ENCODE data around the gene MORN1.

Gene MORN1

DNA sequence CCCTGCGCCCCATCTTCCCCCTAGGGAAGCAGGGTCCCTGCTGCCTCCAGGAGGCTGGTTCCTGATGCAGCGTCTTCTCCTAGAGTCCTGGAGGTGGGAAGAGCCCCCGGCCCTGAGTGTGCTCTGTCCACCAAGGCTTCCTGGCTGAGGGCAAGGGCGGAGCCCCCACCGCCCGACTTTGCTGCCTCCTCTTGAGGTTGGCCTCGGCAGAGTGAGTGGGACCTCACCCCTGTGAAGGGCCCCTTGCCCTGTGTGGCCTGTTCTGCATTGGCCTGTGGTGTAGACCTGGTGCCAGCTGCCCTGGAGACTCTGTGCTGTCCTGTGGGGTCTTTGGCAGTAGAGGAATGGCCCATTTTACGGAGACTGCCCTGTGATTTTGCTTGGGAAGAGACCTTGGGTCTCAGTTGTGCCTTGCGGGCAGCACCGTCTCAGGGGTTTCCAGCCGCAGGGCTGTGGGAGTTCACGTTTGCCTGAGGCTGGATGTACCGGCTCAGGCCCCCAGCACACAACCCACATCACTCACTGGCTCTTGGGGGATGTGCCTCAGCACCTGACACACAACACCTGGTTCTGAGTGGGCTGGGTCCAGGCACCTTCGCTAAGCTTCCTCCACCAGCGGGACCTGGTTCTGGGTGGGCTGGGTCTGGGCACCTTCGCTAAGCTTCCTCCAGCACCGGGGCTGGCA, 89.6 kb downstream of the MORN1 start:
- no peak for DNase-seq (ENCODE audit: low read depth)
- TF ChIP-seq, protein P1, sequence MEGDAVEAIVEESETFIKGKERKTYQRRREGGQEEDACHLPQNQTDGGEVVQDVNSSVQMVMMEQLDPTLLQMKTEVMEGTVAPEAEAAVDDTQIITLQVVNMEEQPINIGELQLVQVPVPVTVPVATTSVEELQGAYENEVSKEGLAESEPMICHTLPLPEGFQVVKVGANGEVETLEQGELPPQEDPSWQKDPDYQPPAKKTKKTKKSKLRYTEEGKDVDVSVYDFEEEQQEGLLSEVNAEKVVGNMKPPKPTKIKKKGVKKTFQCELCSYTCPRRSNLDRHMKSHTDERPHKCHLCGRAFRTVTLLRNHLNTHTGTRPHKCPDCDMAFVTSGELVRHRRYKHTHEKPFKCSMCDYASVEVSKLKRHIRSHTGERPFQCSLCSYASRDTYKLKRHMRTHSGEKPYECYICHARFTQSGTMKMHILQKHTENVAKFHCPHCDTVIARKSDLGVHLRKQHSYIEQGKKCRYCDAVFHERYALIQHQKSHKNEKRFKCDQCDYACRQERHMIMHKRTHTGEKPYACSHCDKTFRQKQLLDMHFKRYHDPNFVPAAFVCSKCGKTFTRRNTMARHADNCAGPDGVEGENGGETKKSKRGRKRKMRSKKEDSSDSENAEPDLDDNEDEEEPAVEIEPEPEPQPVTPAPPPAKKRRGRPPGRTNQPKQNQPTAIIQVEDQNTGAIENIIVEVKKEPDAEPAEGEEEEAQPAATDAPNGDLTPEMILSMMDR (conservative IDR thresholded peaks at IDR 0.05; ENCODE audit: low read depth, low read length) = no peak
- no peak overlapping the region for H3K4me3 ChIP-seq (ENCODE audit: low read length)

- no peak for DNase-seq (ENCODE audit: low read depth)
- no peak overlapping the region for H3K4me3 ChIP-seq (ENCODE audit: low read length)
- TF ChIP-seq, protein P1 (conservative IDR thresholded peaks at IDR 0.05; ENCODE audit: low read depth, low read length) = no peak
These were observed 90.3 kb downstream of the MORN1 start for GRCh38 chr1:2300851-2301606.

- TF ChIP-seq, protein P1 (conservative IDR thresholded peaks at IDR 0.05; ENCODE audit: low read depth, low read length) = no peak
- DNase-seq (ENCODE audit: low read depth) = no peak
- H3K4me3 ChIP-seq (ENCODE audit: low read length) = no peak overlapping the region
These were observed 91.2 kb downstream of the MORN1 start for GRCh38 chr1:2300004-2300771.

DNA sequence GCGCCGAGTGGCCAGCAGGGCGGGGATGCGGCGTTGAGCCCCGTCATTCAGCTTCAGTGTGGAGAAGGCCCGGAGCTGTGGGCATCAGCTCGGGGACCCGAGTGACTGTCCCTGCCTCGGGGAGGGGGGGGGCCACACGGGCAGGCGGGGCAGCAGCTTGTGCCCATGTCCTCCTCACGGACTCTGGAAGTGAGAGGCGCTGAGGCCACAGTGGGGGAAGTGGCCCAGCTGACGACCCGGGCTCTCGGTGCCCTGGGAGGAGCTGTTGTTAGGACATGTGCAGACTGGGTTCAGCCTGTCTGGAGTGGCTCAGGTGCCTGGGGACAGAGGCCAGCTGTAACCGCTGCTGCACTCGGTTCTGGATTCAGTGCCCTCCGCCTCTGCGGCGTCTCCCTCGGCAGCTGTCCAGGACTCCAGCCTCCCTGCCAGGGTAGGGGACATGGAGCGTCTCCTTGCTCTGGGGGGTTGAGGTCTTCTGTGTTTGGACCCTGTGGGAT, 92.2 kb downstream of the MORN1 start:
- TF ChIP-seq, protein P1 (conservative IDR thresholded peaks at IDR 0.05; ENCODE audit: low read depth, low read length) = no peak
- H3K4me3 ChIP-seq (ENCODE audit: low read length) = no peak overlapping the region
- DNase-seq (ENCODE audit: low read depth) = no peak

DNA sequence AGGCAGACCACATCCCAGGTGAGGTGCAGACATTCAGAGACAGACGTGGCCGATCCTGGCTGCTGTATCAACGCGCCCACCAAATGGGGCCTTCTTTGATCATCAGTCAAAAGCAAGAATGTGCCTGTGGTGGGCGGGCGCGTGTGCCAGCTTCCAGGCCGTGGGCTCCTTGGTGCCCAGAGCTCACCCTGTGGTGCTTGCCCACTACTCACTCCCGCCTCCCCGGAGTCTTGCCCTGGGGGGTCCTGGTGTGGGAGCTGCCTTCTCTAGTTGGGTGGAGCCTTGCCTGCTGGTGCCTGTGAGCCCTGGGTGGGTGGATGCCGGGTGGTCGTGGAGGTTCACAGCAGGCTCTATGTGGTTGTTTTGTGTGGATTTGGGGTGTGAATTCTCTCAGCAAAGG, 92.7 kb downstream of the MORN1 start:
- H3K4me3 ChIP-seq (ENCODE audit: low read length) = no peak overlapping the region
- DNase-seq (ENCODE audit: low read depth) = no peak
- TF ChIP-seq, protein P1 (conservative IDR thresholded peaks at IDR 0.05; ENCODE audit: low read depth, low read length) = no peak

DNA sequence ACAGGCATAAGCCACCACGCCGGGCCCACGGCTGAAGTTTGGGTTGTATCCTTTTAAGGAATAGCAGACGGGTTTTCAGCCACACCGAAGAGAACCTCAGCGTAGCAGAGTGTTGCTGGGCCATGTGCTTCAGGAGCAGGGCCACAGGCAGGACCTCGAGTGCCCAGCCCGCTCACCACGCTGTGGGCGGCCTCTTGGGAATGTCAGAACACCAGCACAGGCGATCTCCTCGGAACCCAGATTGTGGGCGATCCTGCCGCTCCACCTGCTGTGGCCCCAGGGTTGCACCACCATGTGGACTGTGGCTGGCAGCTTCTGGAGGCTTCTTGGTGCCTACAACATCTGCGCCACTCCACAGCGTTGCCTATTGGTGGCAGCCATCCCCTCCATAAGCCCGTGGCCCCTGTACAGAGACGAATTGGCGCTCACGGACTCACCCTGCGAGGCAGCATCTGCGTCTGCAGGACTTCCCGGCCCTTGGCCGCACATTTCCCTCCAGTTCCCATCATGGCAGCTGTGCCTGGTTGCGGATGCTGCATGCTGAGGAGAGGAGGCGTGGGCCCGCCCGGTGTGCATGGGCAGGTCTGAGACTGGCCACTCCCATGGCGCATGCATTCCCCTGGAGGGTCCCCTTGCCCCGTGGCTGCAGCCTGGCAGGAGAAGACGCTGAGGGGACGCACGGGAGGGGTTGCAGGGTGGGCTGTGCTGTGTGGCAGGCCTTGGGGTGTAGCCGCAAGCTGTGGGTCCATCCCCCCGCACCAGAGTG, 93.9 kb downstream of the MORN1 start:
- H3K4me3 ChIP-seq (ENCODE audit: low read length) = no peak overlapping the region
- TF ChIP-seq, protein P1 (conservative IDR thresholded peaks at IDR 0.05; ENCODE audit: low read depth, low read length) = no peak
- no peak for DNase-seq (ENCODE audit: low read depth)
